IgD-negative memory B cell (primary cell): ENCODE results near the gene ARRDC1. TPM values are rescaled to one million over a fixed set of nuclear protein-coding genes. Genes with fewer than 3 reads are reported as not detected.
"Not testable (repeated sequence)": the region's sequence is repeated elsewhere in the genome, so short reads cannot be mapped to it uniquely, and the experiment has no call there.

Experiments used
- H3K27ac Mint-ChIP-seq, 3 donors: one replicate each; pipeline ENCODE4 v1.8.0; 2020 to 2022; ENCODE audit warnings: mild to moderate bottlenecking in 3 of 3, mixed read lengths in 3 of 3, moderate library complexity in 1 of 3
- H3K27me3 Mint-ChIP-seq: one replicate; pipeline ENCODE4 v1.8.0; 2021; ENCODE audit warnings: mixed read lengths
- H3K36me3 Mint-ChIP-seq: one replicate; pipeline ENCODE4 v1.8.0; 2020; ENCODE audit warnings: mild to moderate bottlenecking, mixed read lengths
- H3K4me1 Mint-ChIP-seq, 3 donors: one replicate each; pipeline ENCODE4 v1.8.0; 2020 to 2022; ENCODE audit warnings: mixed read lengths in 3 of 3, mild to moderate bottlenecking in 1 of 3
- H3K4me3 Mint-ChIP-seq, 4 donors: one replicate each; pipeline ENCODE4 v1.8.0; 2020 to 2022; ENCODE audit warnings: mild to moderate bottlenecking in 4 of 4, mixed read lengths in 4 of 4, moderate library complexity in 3 of 4
- H3K9me3 Mint-ChIP-seq, 3 donors: one replicate each; pipeline ENCODE4 v1.8.0; 2020 to 2021; ENCODE audit warnings: mixed read lengths in 3 of 3, mild to moderate bottlenecking in 1 of 3
- polyA plus RNA-seq: library from polyadenylated mRNA; unstranded; fragments of 300-500 nt; fragmentation: Illumina TruSeq; gene quantifications from one replicate; pipeline ENCODE4 v1.2.3, GENCODE V29; 2021

ARRDC1 gene
- polyA plus RNA-seq, 1 donor from 2014 or later: 49.2 TPM

GRCh38 chr9:137613738-137614523 is 8.4 kb downstream of the ARRDC1 start:
- Mint-ChIP-seq H3K4me1 (peaks cover 0 to 19% (median 13%) of the 10 kb centered on the region in 3 donors), H3K27me3 (no peaks in the 10 kb centered on the region), H3K9me3 (no peaks in the 10 kb centered on the region), H3K27ac (no peak overlapping the region), H3K4me3 (no peak overlapping the region), H3K36me3 (no peaks in the 10 kb centered on the region)

- Mint-ChIP-seq H3K4me1 (peaks cover 5 to 23% (median 15%) of the 10 kb centered on the region in 3 donors), H3K27ac (no peak overlapping the region), H3K36me3 (no peaks in the 10 kb centered on the region), H3K4me3 (no peak overlapping the region), H3K9me3 (no peaks in the 10 kb centered on the region), H3K27me3 (no peaks in the 10 kb centered on the region)
These were observed 9.3 kb downstream of the ARRDC1 start for GRCh38 chr9:137614631-137615386.

- no peak overlapping the region for H3K27ac Mint-ChIP-seq
- H3K27me3 Mint-ChIP-seq: no peaks in the 10 kb centered on the region
- H3K9me3 Mint-ChIP-seq: no peaks in the 10 kb centered on the region
- peaks cover 9 to 27% (median 18%) of the 10 kb centered on the region in 3 donors for H3K4me1 Mint-ChIP-seq
- H3K36me3 Mint-ChIP-seq: no peaks in the 10 kb centered on the region
- H3K4me3 Mint-ChIP-seq: no peak overlapping the region
These were observed 9.9 kb downstream of the ARRDC1 start for GRCh38 chr9:137615387-137615871.

GRCh38 chr9:137618105-137619067 is 12.9 kb downstream of the ARRDC1 start, which contains the start of gene EHMT1:
Gene EHMT1 (plus strand): TSS chr9:137619005. CDS start chr9:137619029, 24 bp downstream.
- Mint-ChIP-seq H3K27me3 (no peaks in the 10 kb centered on the region), H3K9me3 (no peaks in the 10 kb centered on the region), H3K36me3 (no peaks in the 10 kb centered on the region), H3K27ac (peak within 1 kb of the TSS; percentile 91 to 95 (median 94)), H3K4me1 (peaks cover 19 to 30% (median 21%) of the 10 kb centered on the region in 3 donors), H3K4me3 (peak within 1 kb of the TSS; percentile 89 to 96 (median 92))

- H3K9me3 Mint-ChIP-seq: no peaks in the 10 kb centered on the region
- H3K27me3 Mint-ChIP-seq: no peaks in the 10 kb centered on the region
- peaks cover 19 to 33% (median 22%) of the 10 kb centered on the region in 3 donors for H3K4me1 Mint-ChIP-seq
These were observed 14.0 kb downstream of the ARRDC1 start for GRCh38 chr9:137619240-137620047.

GRCh38 chr9:137620048-137620405 is 14.5 kb downstream of the ARRDC1 start:
- H3K27me3 Mint-ChIP-seq: no peaks in the 10 kb centered on the region
- peak overlapping the region; percentile 89 to 96 (median 92) for H3K4me3 Mint-ChIP-seq
- H3K27ac Mint-ChIP-seq: peak overlapping the region in 2 of 3 donors; percentile 91 to 95
- H3K36me3 Mint-ChIP-seq: no peaks in the 10 kb centered on the region
- H3K4me1 Mint-ChIP-seq: peaks cover 20 to 33% (median 22%) of the 10 kb centered on the region in 3 donors
- H3K9me3 Mint-ChIP-seq: no peaks in the 10 kb centered on the region

More at GRCh38 chr9:137619240-137620047, 14.0 kb downstream of the ARRDC1 start:
- H3K4me3 Mint-ChIP-seq: peak overlapping the region; percentile 89 to 96 (median 92)
- H3K36me3 Mint-ChIP-seq: no peaks in the 10 kb centered on the region
- peak overlapping the region; percentile 89 to 95 (median 91) for H3K27ac Mint-ChIP-seq

GRCh38 chr9:137620581-137620980 is 15.1 kb downstream of the ARRDC1 start:
- peak overlapping the region in 3 of 4 donors; percentile 87 to 93 (median 89) for H3K4me3 Mint-ChIP-seq
- peak overlapping the region in 1 of 3 donors; percentile 91 for H3K27ac Mint-ChIP-seq
- no peaks in the 10 kb centered on the region for H3K9me3 Mint-ChIP-seq
- H3K4me1 Mint-ChIP-seq: peaks cover 26 to 38% (median 28%) of the 10 kb centered on the region in 3 donors
- no peaks in the 10 kb centered on the region for H3K36me3 Mint-ChIP-seq
- H3K27me3 Mint-ChIP-seq: no peaks in the 10 kb centered on the region

GRCh38 chr9:137621131-137621757 is 15.8 kb downstream of the ARRDC1 start:
- Mint-ChIP-seq H3K9me3 (no peaks in the 10 kb centered on the region), H3K4me1 (peaks cover 28 to 38% (median 28%) of the 10 kb centered on the region in 3 donors), H3K36me3 (no peaks in the 10 kb centered on the region), H3K4me3 (peak overlapping the region; percentile 6 to 93 (median 86)), H3K27me3 (no peaks in the 10 kb centered on the region), H3K27ac (peak overlapping the region in 2 of 3 donors; percentile 23 to 91)

GRCh38 chr9:137622211-137622610 is 16.7 kb downstream of the ARRDC1 start:
- H3K4me1 Mint-ChIP-seq: peaks cover 28 to 39% (median 30%) of the 10 kb centered on the region in 3 donors
- not testable (repeated sequence) for H3K27me3 Mint-ChIP-seq, H3K36me3 Mint-ChIP-seq, H3K9me3 Mint-ChIP-seq
- peak overlapping the region in 1 of 3 donors; percentile 39 for H3K27ac Mint-ChIP-seq
- H3K4me3 Mint-ChIP-seq: peak overlapping the region; percentile 34 to 83 (median 52)

- H3K4me1 Mint-ChIP-seq: peaks cover 29 to 32% (median 30%) of the 10 kb centered on the region in 3 donors
- peak overlapping the region in 1 of 3 donors; percentile 39 for H3K27ac Mint-ChIP-seq
- no peaks in the 10 kb centered on the region for H3K27me3 Mint-ChIP-seq
- peak overlapping the region in 2 of 4 donors; percentile 11 to 55 for H3K4me3 Mint-ChIP-seq
- H3K36me3 Mint-ChIP-seq: no peaks in the 10 kb centered on the region
- no peaks in the 10 kb centered on the region for H3K9me3 Mint-ChIP-seq
These were observed 21.0 kb downstream of the ARRDC1 start for GRCh38 chr9:137626464-137626863.

GRCh38 chr9:137627406-137627805 is 21.9 kb downstream of the ARRDC1 start:
- Mint-ChIP-seq H3K4me3 (peak overlapping the region in 2 of 4 donors; percentile 27 to 68), H3K4me1 (peaks cover 30 to 34% (median 33%) of the 10 kb centered on the region in 3 donors)
- H3K27me3 Mint-ChIP-seq, H3K36me3 Mint-ChIP-seq, H3K27ac Mint-ChIP-seq, H3K9me3 Mint-ChIP-seq: not testable (repeated sequence)

- H3K27ac Mint-ChIP-seq: peak overlapping the region in 1 of 3 donors; percentile 7
- H3K36me3 Mint-ChIP-seq: peaks cover 4% of the 10 kb centered on the region
These were observed 24.6 kb downstream of the ARRDC1 start for GRCh38 chr9:137630126-137630525.

GRCh38 chr9:137630679-137631078 is 25.2 kb downstream of the ARRDC1 start:
- no peaks in the 10 kb centered on the region for H3K27me3 Mint-ChIP-seq
- peaks cover 26 to 37% (median 36%) of the 10 kb centered on the region in 3 donors for H3K4me1 Mint-ChIP-seq

More at GRCh38 chr9:137630126-137630525, 24.6 kb downstream of the ARRDC1 start:
- H3K9me3 Mint-ChIP-seq: no peaks in the 10 kb centered on the region
- H3K4me3 Mint-ChIP-seq: peak overlapping the region in 2 of 4 donors; percentile 10 to 67
- no peaks in the 10 kb centered on the region for H3K27me3 Mint-ChIP-seq
- H3K4me1 Mint-ChIP-seq: peaks cover 32 to 42% (median 39%) of the 10 kb centered on the region in 3 donors

More at GRCh38 chr9:137630679-137631078, 25.2 kb downstream of the ARRDC1 start:
- peaks cover 4% of the 10 kb centered on the region for H3K36me3 Mint-ChIP-seq
- H3K4me3 Mint-ChIP-seq: no peak overlapping the region
- peak overlapping the region in 1 of 3 donors; percentile 74 for H3K27ac Mint-ChIP-seq
- H3K9me3 Mint-ChIP-seq: no peaks in the 10 kb centered on the region
